GM19455 (cell line): ENCODE measurements around the gene AGK.
"Not testable (repeated sequence)": the region's sequence is repeated elsewhere in the genome, so short reads cannot be mapped to it uniquely, and the experiment has no call there.

Experiments
- ATAC-seq: cut with Tn5 transposase; IDR thresholded peaks from one replicate; pipeline ENCODE4 v1.9.1; 2021; ENCODE audit not compliant: unreplicated experiment

AGK gene

GRCh38 chr7:141674702-141675101, 123.5 kb downstream of the AGK start:
- ATAC-seq = no peak

- no peak for ATAC-seq
These were observed 124.4 kb downstream of the AGK start for GRCh38 chr7:141675436-141676215.

- ATAC-seq = no peak
These were observed 125.4 kb downstream of the AGK start for GRCh38 chr7:141676618-141677017.

GRCh38 chr7:141679014-141679413, 127.8 kb downstream of the AGK start:
- no peak for ATAC-seq

- ATAC-seq = no peak
These were observed 134.2 kb downstream of the AGK start for GRCh38 chr7:141685285-141686023.

- no peak for ATAC-seq
These were observed 134.9 kb downstream of the AGK start for GRCh38 chr7:141686074-141686473.

- ATAC-seq = no peak
These were observed 135.5 kb downstream of the AGK start for GRCh38 chr7:141686670-141687069.

- ATAC-seq = no peak
These were observed 136.8 kb downstream of the AGK start for GRCh38 chr7:141688043-141688442.

- not testable (repeated sequence) for ATAC-seq
These were observed 138.0 kb downstream of the AGK start for GRCh38 chr7:141689072-141689825.

- ATAC-seq = no peak
These were observed 140.3 kb downstream of the AGK start for GRCh38 chr7:141691540-141691939.

GRCh38 chr7:141691961-141692360, 140.8 kb downstream of the AGK start:
- ATAC-seq = no peak

- ATAC-seq = no peak
These were observed 141.9 kb downstream of the AGK start for GRCh38 chr7:141693082-141693481.

GRCh38 chr7:141695803-141696289, 144.6 kb downstream of the AGK start:
- no peak for ATAC-seq

- ATAC-seq = no peak
These were observed 145.1 kb downstream of the AGK start for GRCh38 chr7:141696348-141696747.

GRCh38 chr7:141697211-141697871, 146.1 kb downstream of the AGK start:
- no peak for ATAC-seq

- no peak for ATAC-seq
These were observed 147.2 kb downstream of the AGK start for GRCh38 chr7:141698247-141699015.

GRCh38 chr7:141699860-141700259, 148.7 kb downstream of the AGK start:
- ATAC-seq = no peak

- no peak for ATAC-seq
These were observed 149.2 kb downstream of the AGK start for GRCh38 chr7:141700296-141700847.

- peak; percentile 1 for ATAC-seq
These were observed 149.7 kb downstream of the AGK start for GRCh38 chr7:141700848-141701371.
